GM21717 (cell line): ENCODE results near the gene MYRFL.
"Not testable (repeated sequence)": the region's sequence is repeated elsewhere in the genome, so short reads cannot be mapped to it uniquely, and the experiment has no call there.

Source experiments
- ATAC-seq: cut with Tn5 transposase; IDR thresholded peaks from one replicate; pipeline ENCODE4 v1.9.1; 2021; ENCODE audit warnings: mild to moderate bottlenecking, moderate library complexity; ENCODE audit not compliant: unreplicated experiment

Gene MYRFL

GRCh38 chr12:69985656-69986055, 160.6 kb downstream of the MYRFL start:
- ATAC-seq = no peak

GRCh38 chr12:69986114-69986513, 161.1 kb downstream of the MYRFL start:
- ATAC-seq = no peak

GRCh38 chr12:69987579-69988091, 162.6 kb downstream of the MYRFL start:
- no peak for ATAC-seq

GRCh38 chr12:69988481-69989321, 163.7 kb downstream of the MYRFL start:
- no peak for ATAC-seq

- no peak for ATAC-seq
Measured at GRCh38 chr12:69991690-69992288, 166.8 kb downstream of the MYRFL start.

- ATAC-seq = no peak
Measured at GRCh38 chr12:69993433-69993832, 168.4 kb downstream of the MYRFL start.

GRCh38 chr12:69994086-69994485, 169.1 kb downstream of the MYRFL start:
- ATAC-seq = not testable (repeated sequence)

- ATAC-seq = no peak
Measured at GRCh38 chr12:69994724-69995173, 169.7 kb downstream of the MYRFL start.

- no peak for ATAC-seq
Measured at GRCh38 chr12:69996241-69996640, 171.2 kb downstream of the MYRFL start.

GRCh38 chr12:69996722-69997121, 171.7 kb downstream of the MYRFL start:
- no peak for ATAC-seq

GRCh38 chr12:69998011-69998410, 173.0 kb downstream of the MYRFL start:
- no peak for ATAC-seq

- no peak for ATAC-seq
Measured at GRCh38 chr12:69998922-69999321, 173.9 kb downstream of the MYRFL start.

GRCh38 chr12:69999561-69999960, 174.5 kb downstream of the MYRFL start:
- ATAC-seq = no peak

- no peak for ATAC-seq
Measured at GRCh38 chr12:70002097-70002911, 177.3 kb downstream of the MYRFL start.

- no peak for ATAC-seq
Measured at GRCh38 chr12:70002912-70003255, 177.9 kb downstream of the MYRFL start.

GRCh38 chr12:70005864-70006618, 181.0 kb downstream of the MYRFL start:
- no peak for ATAC-seq

- no peak for ATAC-seq
Measured at GRCh38 chr12:70006619-70006973, 181.6 kb downstream of the MYRFL start.

- ATAC-seq = no peak
Measured at GRCh38 chr12:70007687-70008086, 182.7 kb downstream of the MYRFL start.
